Brain microvascular endothelial cell (primary cell): Measurements from ENCODE around the gene OTUD1.

Experiments
- DNase-seq: peaks from one replicate; pipeline ENCODE4 v3.0.0-alpha.2; 2020
- H3K27ac ChIP-seq: fragments of 250-450 bp; sonication (Bioruptor Pico); 2 replicates; pipeline ENCODE4 v1.5.1; 2020; ENCODE audit warnings: mild to moderate bottlenecking, moderate library complexity
- H3K27me3 ChIP-seq: fragments of 250-450 bp; sonication (Bioruptor Pico); replicated peaks from 2 replicates; pipeline ENCODE4 v1.5.1; 2020; ENCODE audit warnings: mild to moderate bottlenecking
- H3K36me3 ChIP-seq: fragments of 250-450 bp; sonication (Bioruptor Pico); replicated peaks from 2 replicates; pipeline ENCODE4 v1.5.1; 2020; ENCODE audit warnings: mild to moderate bottlenecking
- H3K4me3 ChIP-seq: 2 replicates; pipeline ENCODE4 v1.5.1; 2011; ENCODE audit warnings: low read depth, mild to moderate bottlenecking, control low read depth, low read length, moderate library complexity
- CTCF ChIP-seq: IDR thresholded peaks from 2 replicates; pipeline ENCODE4 v1.5.1; 2011; ENCODE audit warnings: low read depth, mild to moderate bottlenecking, moderate library complexity, low read length, control low read depth, inconsistent platforms; ENCODE audit errors: missing control alignments
- in situ Hi-C: cut with HindIII; loops from 2 replicates; pipeline ENCODE4 v1.10.0; 2017; ENCODE audit warnings: low sequenced_read_pairs, low pct_ligation_motif_present

Gene OTUD1

DNA sequence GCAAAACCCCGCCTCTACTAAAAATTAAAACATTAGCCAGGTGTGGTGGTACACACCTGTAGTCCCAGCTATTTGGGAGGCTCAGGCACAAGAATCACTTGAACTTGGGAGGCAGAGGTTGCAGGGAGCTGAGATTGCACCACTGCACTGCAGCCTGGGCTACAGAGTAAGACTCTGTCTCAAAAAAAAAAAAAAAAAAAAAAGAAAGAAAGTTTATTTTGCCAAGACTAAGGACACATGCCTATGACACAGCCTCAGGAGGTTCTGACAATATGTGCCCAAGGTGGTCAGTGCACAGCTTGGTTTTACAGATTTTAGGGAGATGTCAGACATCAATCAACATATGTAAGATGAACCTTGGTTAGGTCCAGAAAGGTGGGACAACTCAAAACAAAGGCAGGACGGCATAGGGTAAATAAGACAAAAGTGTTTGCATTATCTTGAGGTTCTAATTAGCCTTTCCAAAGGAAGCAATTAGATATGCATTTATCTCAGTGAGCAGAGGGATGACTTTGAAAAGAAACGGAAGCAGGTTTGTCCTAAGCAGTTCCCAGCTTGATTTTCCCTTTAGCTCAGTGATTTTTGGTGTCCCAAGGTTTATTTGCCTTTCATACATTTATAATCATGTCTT lies 20.7 kb upstream of the OTUD1 start:
- Histone ChIP-seq H3K27ac (no peak overlapping the region), H3K36me3 (no peaks in the 10 kb centered on the region), H3K27me3 (no peaks in the 10 kb centered on the region), H3K4me3 (no peak overlapping the region)
- no peak for TF ChIP-seq CTCF
- in situ Hi-C loops = no loop called here
- DNase-seq = no peak

GRCh38 chr10:23419201-23419600 lies 19.7 kb upstream of the OTUD1 start:
- no peaks in the 10 kb centered on the region for H3K27me3 ChIP-seq
- no peaks in the 10 kb centered on the region for H3K36me3 ChIP-seq
- DNase-seq = no peak
- no peak overlapping the region for H3K27ac ChIP-seq
- no peak for TF ChIP-seq CTCF
- in situ Hi-C loops = no loop called here
- H3K4me3 ChIP-seq = no peak overlapping the region

DNA sequence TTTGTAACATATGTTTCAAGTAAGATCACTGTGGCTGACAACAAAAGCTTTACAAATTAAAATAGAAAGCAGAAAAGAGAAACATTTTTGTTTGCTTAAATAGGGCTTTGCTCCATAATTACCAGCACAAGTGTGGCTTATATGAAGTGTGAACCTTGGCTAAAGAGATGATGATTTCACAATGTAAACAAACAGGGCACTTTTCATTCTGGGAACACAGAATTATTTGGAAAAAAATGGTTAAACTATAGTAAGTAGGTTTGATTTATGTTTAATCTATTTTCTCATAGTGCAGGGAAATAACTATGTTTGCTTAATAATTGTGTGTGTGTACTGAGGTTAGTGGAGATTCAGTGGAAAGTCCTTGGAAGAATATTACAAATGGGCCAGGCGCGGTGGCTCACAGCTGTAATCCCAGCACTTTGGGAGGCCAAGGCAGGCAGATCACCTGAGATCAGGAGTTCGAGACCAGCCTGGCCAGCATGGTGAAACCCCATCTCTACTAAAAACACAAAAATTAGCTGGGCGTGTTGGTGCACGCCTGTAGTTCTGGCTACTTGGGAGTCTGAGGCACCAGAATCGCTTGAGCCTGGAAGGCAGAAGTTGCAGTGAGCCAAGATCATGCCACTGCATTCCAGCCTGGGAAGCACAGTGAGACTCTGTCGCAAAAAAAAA lies 19.1 kb upstream of the OTUD1 start:
- in situ Hi-C loops = no loop called here

DNA sequence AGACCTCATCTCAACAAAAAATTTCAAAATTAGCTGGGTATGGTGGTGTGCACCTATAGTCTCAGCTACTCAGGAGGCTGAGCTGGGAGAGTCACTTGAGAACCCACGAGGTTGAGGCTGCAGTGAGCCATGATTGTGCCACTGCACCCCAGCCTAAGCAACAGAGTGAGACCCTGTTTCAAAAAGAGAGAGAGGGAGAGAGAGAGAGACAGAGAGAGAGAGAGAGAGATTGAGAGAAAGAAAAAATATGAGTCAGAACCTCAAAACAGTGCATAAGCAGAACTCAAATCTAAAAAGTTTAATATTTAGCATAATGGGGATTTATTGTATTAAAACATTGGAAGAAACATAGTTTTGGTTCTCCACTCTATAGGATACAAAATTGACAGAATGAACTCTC lies 17.5 kb upstream of the OTUD1 start:
- TF ChIP-seq CTCF = no peak
- DNase-seq = no peak
- H3K27me3 ChIP-seq = no peaks in the 10 kb centered on the region
- H3K36me3 ChIP-seq = no peaks in the 10 kb centered on the region
- in situ Hi-C loops = no loop called here
- H3K4me3 ChIP-seq = no peak overlapping the region
- H3K27ac ChIP-seq = no peak overlapping the region

More for the DNA sequence above, 19.1 kb upstream of the OTUD1 start:
- no peak for DNase-seq
- Histone ChIP-seq H3K36me3 (no peaks in the 10 kb centered on the region), H3K4me3 (no peak overlapping the region), H3K27me3 (no peaks in the 10 kb centered on the region), H3K27ac (no peak overlapping the region)
- no peak for TF ChIP-seq CTCF

DNA sequence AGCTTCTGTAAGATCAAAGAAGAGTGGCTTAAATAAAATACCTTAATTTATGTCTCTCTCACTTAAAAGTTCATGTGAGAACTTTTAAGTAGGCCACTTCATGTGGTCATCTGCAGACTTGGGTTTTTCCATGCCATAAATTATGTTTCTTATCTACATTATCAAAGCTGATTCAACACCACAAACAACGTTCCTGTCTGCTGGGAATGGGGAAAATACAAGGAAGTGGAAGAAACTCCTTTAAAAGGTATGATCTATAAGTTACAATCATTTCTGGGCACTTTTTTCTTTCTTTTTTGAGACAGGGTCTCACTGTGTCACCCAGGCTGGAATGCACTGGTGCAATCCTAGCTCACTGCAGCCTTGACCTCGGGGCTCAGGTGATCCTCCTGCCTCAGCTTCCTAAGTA lies 16.9 kb upstream of the OTUD1 start:
- Histone ChIP-seq H3K27ac (no peak overlapping the region), H3K36me3 (no peaks in the 10 kb centered on the region), H3K4me3 (no peak overlapping the region), H3K27me3 (no peaks in the 10 kb centered on the region)
- in situ Hi-C loops = no loop called here
- no peak for TF ChIP-seq CTCF
- DNase-seq = no peak
